HepG2 (cell line): ENCODE data around the gene GRAMD2A. TPM values are rescaled to one million over a fixed set of nuclear protein-coding genes. Genes with fewer than 3 reads are reported as not detected.
A peak's percentile ranks its signal among the peaks of the same experiment; 100 is the strongest.

Experiments
- ELF1 ChIP-seq: sonication (generic); formaldehyde crosslinking; IDR thresholded peaks from 2 replicates; pipeline ENCODE4 v1.4.0; 2020; ENCODE audit warnings: missing genetic modification reagents
- FOXC1 ChIP-seq: sonication (generic); formaldehyde crosslinking; IDR thresholded peaks from 2 replicates; pipeline ENCODE4 v1.8.0; 2022; ENCODE audit warnings: mild to moderate bottlenecking, missing genetic modification reagents, borderline replicate concordance
- GATAD1 ChIP-seq: IDR thresholded peaks from 2 replicates; pipeline ENCODE4 v1.6.1; 2016; ENCODE audit warnings: missing genetic modification reagents, missing compliant biosample characterization
- NR2F6 ChIP-seq, 2 experiments: IDR thresholded peaks; 2 replicates each; pipeline ENCODE4 v1.6.1; 2016; ENCODE audit warnings: antibody characterized with exemption in 1 of 2, mild to moderate bottlenecking in 1 of 2
- RXRB ChIP-seq: IDR thresholded peaks from 2 replicates; pipeline ENCODE4 v1.6.1; 2016; ENCODE audit warnings: borderline replicate concordance, missing genetic modification reagents, missing compliant biosample characterization
- SMAD1 ChIP-seq: sonication (generic); formaldehyde crosslinking; IDR thresholded peaks from 2 replicates; pipeline ENCODE4 v1.4.0; 2020; ENCODE audit warnings: missing genetic modification reagents, low read depth, mild to moderate bottlenecking, borderline replicate concordance
- SP1 ChIP-seq, 2 experiments: fragments of 450-650 bp in 1 of 2; sonication (generic) in 1 of 2; formaldehyde crosslinking in 1 of 2; IDR thresholded peaks; 2 replicates each; pipeline versions ENCODE4 v1.4.0 to v1.6.1; 2016 to 2020; ENCODE audit warnings: missing genetic modification reagents in 1 of 2
- SP4 ChIP-seq: sonication (generic); formaldehyde crosslinking; IDR thresholded peaks from 2 replicates; pipeline ENCODE4 v1.8.1; 2023; ENCODE audit warnings: mild to moderate bottlenecking, missing genetic modification reagents
- TAF1 ChIP-seq: sonication (generic); formaldehyde crosslinking; IDR thresholded peaks from 2 replicates; pipeline ENCODE4 v1.4.0; 2020; ENCODE audit warnings: missing genetic modification reagents
- YEATS2 ChIP-seq: sonication (generic); formaldehyde crosslinking; IDR thresholded peaks from 2 replicates; pipeline ENCODE4 v1.4.0; 2020; ENCODE audit warnings: missing genetic modification reagents, borderline replicate concordance
- ZFP82 ChIP-seq: sonication (generic); formaldehyde crosslinking; IDR thresholded peaks from 2 replicates; pipeline ENCODE4 v1.5.1; 2020; ENCODE audit warnings: mild to moderate bottlenecking, missing genetic modification reagents, borderline replicate concordance
- ZMYM4 ChIP-seq: sonication (generic); formaldehyde crosslinking; IDR thresholded peaks from 2 replicates; pipeline ENCODE4 v1.8.1; 2023; ENCODE audit warnings: mild to moderate bottlenecking, missing genetic modification reagents
- ZNF431 ChIP-seq: sonication (generic); formaldehyde crosslinking; IDR thresholded peaks from 2 replicates; pipeline ENCODE4 v1.9.0; 2022; ENCODE audit warnings: missing genetic modification reagents, low read depth, mild to moderate bottlenecking, borderline replicate concordance
- ZNF598 ChIP-seq: sonication (generic); formaldehyde crosslinking; IDR thresholded peaks from 2 replicates; pipeline ENCODE4 v1.5.1; 2020; ENCODE audit warnings: mild to moderate bottlenecking, missing genetic modification reagents, borderline replicate concordance
- ZNF746 ChIP-seq: sonication (generic); formaldehyde crosslinking; IDR thresholded peaks from 2 replicates; pipeline ENCODE4 v1.8.0; 2022; ENCODE audit warnings: mild to moderate bottlenecking, missing genetic modification reagents
- ZNF747 ChIP-seq: sonication (generic); formaldehyde crosslinking; IDR thresholded peaks from 2 replicates; pipeline ENCODE4 v1.8.1; 2023; ENCODE audit warnings: missing genetic modification reagents, mild to moderate bottlenecking, borderline replicate concordance
- ZNF792 ChIP-seq: IDR thresholded peaks from 2 replicates; pipeline ENCODE4 v1.6.1; 2016
- polyA plus RNA-seq, 8 experiments: library from polyadenylated mRNA; depleted of rRNA in 3 of 8; stranded (reverse) in 7 of 8; unstranded in 1 of 8; fragments of >200 nt; fragmentation: Illumina TruSeq in 4 of 8; extraction: Trizol in 4 of 8; gene quantifications; 2 replicates each; pipeline versions ENCODE4 v1.2.1 to v1.2.3, GENCODE V29; 2011 to 2016; ENCODE audit warnings: low read depth in 4 of 8, missing spikeins in 1 of 8, mixed read lengths in 1 of 8; ENCODE audit not compliant: insufficient read depth in 1 of 8
- total RNA-seq, 5 experiments: library from RNA; depleted of rRNA; stranded (reverse); fragments of >200 nt; fragmentation: Illumina TruSeq; extraction: Trizol; gene quantifications; 2 replicates each; pipeline ENCODE4 v1.2.3, GENCODE V29; 2016; ENCODE audit warnings: low read depth in 1 of 5
- TF ChIP-seq, protein P1 (sequence below): sonication (generic); formaldehyde crosslinking; IDR thresholded peaks from 2 replicates; pipeline ENCODE4 v1.4.0; 2020; ENCODE audit warnings: missing genetic modification reagents
- TF ChIP-seq, protein P2 (sequence below): sonication (generic); formaldehyde crosslinking; IDR thresholded peaks from 2 replicates; pipeline ENCODE4 v1.5.0; 2020; ENCODE audit warnings: missing genetic modification reagents, mild to moderate bottlenecking, borderline replicate concordance
- TF ChIP-seq, protein P3 (sequence below): sonication (generic); formaldehyde crosslinking; IDR thresholded peaks from 2 replicates; pipeline ENCODE4 v1.4.0; 2020; ENCODE audit warnings: missing genetic modification reagents
- TF ChIP-seq, protein P4 (sequence below): sonication (generic); formaldehyde crosslinking; IDR thresholded peaks from 2 replicates; pipeline ENCODE4 v1.5.1; 2020; ENCODE audit warnings: mild to moderate bottlenecking, moderate library complexity, missing genetic modification reagents
- TF ChIP-seq, protein P5 (sequence below): IDR thresholded peaks from 2 replicates; pipeline ENCODE4 v1.6.1; 2012; ENCODE audit warnings: inconsistent platforms

The GRAMD2A gene
- total and polyA plus RNA-seq, 2 of the 13 experiments (the other 11 are each of a cell fraction or from before 2014, with no cell fraction given): 0.04 TPM; not detected in 1

DNA sequence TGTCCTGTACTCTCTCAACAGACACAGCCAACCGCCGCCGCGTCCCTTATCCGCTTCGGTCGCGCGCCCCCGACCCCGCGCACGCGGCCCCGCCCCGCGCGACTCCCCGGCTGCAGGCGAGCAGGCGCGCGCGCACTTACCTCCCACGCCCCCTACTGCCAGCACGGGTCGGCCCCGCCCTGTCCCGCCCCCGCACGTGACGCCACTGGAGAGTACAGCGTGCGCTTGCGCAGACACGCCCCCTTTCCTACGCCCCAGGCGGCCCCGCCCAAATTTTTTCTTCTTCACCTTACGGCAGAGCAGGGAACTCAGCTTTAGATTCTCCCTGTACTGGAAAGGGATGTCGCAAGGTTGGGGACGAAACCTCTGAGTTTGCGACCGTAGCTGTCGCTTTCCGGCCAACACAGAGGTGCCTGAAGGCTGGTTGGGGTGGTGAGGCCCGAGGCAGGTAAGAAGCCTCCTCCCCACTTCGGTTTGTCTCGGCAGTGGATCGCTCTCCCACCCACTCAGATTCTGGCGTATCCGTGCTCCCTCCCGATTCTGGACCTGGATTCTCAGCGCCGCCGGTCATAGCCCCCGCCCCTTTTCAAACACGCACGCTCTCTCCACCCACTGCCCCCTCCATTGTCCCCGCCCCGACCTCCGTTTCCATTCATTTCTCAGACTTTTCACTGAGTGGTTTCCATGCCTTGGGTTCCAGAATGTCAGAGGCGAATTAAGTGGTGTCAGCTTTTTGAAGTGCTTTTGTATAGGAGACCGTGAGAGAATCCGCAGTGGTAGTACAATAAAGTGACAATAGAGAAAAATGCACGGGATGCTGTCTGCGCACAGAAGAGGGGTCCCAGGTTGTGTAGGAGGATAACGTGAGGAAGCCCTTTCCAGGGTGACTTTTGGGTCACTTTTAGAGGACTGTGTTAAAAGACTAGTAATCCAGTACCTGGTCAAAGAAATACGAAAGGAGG lies 79.3 kb downstream of the GRAMD2A start, which contains the start of the genes MYO9A and SENP8 (continued):
- TF ChIP-seq, protein P1, sequence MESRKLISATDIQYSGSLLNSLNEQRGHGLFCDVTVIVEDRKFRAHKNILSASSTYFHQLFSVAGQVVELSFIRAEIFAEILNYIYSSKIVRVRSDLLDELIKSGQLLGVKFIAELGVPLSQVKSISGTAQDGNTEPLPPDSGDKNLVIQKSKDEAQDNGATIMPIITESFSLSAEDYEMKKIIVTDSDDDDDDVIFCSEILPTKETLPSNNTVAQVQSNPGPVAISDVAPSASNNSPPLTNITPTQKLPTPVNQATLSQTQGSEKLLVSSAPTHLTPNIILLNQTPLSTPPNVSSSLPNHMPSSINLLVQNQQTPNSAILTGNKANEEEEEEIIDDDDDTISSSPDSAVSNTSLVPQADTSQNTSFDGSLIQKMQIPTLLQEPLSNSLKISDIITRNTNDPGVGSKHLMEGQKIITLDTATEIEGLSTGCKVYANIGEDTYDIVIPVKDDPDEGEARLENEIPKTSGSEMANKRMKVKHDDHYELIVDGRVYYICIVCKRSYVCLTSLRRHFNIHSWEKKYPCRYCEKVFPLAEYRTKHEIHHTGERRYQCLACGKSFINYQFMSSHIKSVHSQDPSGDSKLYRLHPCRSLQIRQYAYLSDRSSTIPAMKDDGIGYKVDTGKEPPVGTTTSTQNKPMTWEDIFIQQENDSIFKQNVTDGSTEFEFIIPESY: no peak
- TF ChIP-seq, protein P2, sequence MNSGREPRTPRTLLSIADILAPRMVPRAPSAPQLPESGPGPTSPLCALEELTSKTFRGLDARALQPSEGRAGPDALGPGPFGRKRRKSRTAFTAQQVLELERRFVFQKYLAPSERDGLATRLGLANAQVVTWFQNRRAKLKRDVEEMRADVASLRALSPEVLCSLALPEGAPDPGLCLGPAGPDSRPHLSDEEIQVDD: no peak
- TF ChIP-seq ZNF746 (0 out of 2 replicates have a peak, but pooled peaks have one; percentile 7), NR2F6 (IDR thresholded peaks at IDR 0.05) (0 out of 2 replicates have a peak, but pooled peaks have one; percentile 23), NR2F6 (CRISPR knock-in tag; IDR thresholded peaks at IDR 0.05) (no peak), ZNF792 (0 out of 2 replicates have a peak, but pooled peaks have one; percentile 28), ZNF431 (peak; percentile 59; the same call in 1 of the 2 replicates), YEATS2 (CRISPR knock-in tag) (peak; percentile 18; the same call in 1 of the 2 replicates), RXRB (CRISPR knock-in tag) (peak; percentile 46; the same call in 1 of the 2 replicates), TAF1 (CRISPR knock-in tag) (peak; percentile 70; the same call in 1 of the 2 replicates), ELF1 (peak; percentile 50; the same call in 1 of the 2 replicates), ZNF598 (no peak), GATAD1 (peak; percentile 83), SP1 (IDR thresholded peaks at IDR 0.05) (peak; percentile 68; the same call in 1 of the 2 replicates), SP1 (CRISPR knock-in tag; IDR thresholded peaks at IDR 0.05) (peak; percentile 98), FOXC1 (CRISPR knock-in tag) (0 out of 2 replicates have a peak, but pooled peaks have one; percentile 7), ZMYM4 (peak; percentile 63), ZFP82 (CRISPR knock-in tag) (peak; percentile 49; the same call in 1 of the 2 replicates), SP4 (CRISPR knock-in tag) (peak; percentile 97), ZNF747 (CRISPR knock-in tag) (0 out of 2 replicates have a peak, but pooled peaks have one; percentile 57), SMAD1 (CRISPR knock-in tag) (peak; percentile 76; the same call in 1 of the 2 replicates)
- TF ChIP-seq, protein P3, sequence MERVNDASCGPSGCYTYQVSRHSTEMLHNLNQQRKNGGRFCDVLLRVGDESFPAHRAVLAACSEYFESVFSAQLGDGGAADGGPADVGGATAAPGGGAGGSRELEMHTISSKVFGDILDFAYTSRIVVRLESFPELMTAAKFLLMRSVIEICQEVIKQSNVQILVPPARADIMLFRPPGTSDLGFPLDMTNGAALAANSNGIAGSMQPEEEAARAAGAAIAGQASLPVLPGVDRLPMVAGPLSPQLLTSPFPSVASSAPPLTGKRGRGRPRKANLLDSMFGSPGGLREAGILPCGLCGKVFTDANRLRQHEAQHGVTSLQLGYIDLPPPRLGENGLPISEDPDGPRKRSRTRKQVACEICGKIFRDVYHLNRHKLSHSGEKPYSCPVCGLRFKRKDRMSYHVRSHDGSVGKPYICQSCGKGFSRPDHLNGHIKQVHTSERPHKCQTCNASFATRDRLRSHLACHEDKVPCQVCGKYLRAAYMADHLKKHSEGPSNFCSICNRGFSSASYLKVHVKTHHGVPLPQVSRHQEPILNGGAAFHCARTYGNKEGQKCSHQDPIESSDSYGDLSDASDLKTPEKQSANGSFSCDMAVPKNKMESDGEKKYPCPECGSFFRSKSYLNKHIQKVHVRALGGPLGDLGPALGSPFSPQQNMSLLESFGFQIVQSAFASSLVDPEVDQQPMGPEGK (CRISPR knock-in tag): peak; percentile 44
- TF ChIP-seq, protein P4, sequence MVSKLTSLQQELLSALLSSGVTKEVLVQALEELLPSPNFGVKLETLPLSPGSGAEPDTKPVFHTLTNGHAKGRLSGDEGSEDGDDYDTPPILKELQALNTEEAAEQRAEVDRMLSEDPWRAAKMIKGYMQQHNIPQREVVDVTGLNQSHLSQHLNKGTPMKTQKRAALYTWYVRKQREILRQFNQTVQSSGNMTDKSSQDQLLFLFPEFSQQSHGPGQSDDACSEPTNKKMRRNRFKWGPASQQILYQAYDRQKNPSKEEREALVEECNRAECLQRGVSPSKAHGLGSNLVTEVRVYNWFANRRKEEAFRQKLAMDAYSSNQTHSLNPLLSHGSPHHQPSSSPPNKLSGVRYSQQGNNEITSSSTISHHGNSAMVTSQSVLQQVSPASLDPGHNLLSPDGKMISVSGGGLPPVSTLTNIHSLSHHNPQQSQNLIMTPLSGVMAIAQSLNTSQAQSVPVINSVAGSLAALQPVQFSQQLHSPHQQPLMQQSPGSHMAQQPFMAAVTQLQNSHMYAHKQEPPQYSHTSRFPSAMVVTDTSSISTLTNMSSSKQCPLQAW (CRISPR knock-in tag): peak; percentile 68; the same call in 1 of the 2 replicates
- TF ChIP-seq, protein P5, sequence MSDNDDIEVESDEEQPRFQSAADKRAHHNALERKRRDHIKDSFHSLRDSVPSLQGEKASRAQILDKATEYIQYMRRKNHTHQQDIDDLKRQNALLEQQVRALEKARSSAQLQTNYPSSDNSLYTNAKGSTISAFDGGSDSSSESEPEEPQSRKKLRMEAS: peak; percentile 56; the same call in 1 of the 2 replicates
